Activated effector memory CD4-positive, alpha-beta T cell treated with Interleukin-2 at 50 U/mL for 16 hours (primary cell): ENCODE results near the gene LRP8.

Source experiments
- DNase-seq: peaks from one replicate; pipeline ENCODE4 v3.0.0-alpha.2; 2020

The LRP8 gene

DNA sequence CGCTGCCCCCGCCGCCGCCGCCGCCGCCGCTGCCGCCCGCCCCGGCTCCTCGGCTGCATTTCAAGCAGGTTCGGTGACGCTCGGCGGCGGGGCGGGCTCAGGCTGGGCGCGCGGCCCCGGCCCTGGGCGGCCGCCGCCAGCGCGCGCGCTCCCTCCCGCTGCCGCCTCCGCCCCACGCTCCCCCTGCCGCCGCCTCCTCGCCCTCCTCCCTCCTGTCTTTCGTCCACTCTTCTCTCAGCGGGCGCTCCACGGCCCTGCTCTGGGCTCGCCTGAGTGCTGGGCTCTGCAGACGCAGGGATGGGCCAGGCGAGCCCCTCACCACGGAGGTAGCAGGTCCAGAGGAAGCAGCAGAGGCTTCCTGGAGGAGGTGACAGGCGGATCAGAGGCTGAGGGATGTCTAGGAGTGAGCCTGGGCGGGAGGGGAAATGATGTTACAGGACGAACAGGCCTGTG is at the start of gene LRP8:
Gene LRP8, minus strand, starts transcription at position 62 of the 453 bp plus-strand sequence. CDS start 158 bp downstream, outside the sequence.
- peak; percentile 71 for DNase-seq

DNA sequence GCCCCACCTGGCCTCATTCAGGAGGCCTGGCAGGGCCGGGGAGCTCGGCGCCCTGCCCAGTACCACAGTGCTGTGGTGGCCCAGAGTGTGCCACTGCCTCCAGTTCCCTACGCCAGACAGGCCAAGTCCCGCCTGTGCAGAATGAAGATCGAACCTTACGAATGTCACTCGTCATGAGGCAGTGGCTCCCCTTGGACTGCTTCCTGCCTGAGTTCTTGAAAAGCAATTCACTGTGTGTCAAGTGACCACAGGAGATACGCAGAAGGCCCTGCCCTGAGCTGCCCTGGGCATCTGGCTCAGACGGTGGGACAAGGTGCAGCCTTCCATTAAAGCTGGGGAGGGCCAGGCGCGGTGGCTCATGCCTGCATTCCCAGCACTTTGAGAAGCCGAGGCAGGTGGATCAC is 49.6 kb upstream of the LRP8 start:
- no peak for DNase-seq

DNA sequence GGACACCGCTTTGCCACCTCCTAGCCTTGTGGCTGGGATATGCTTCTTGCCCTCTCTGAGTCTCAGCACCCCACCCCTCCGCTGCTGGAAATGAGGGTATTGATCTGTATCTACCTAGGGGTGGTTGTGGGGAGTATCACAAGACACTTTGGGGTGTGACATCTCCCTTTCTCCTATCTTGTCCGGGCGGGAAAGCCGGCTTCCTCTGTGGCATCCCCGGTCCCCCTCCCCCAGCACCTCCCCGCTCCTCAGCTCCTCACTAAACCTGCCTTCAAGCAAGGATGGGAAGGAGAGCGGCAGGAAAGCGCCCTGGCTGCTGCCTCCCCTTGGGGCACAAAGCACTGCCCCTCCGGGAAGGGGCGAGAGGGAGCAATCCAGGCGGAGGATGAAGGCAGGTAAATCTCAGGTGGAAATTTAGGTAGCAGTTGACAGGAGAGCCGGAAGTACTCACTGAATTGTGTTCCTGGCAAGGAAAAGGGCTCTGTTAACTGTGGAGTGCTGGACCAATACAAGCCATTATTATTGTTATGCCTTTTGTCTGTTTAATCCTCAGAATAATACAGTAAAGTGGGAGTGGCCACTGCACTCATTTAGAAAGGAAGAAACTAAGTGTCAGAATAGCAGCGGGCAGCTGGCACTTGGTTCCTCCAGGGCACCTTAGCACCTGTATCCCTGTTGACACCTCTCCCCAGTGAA is 49.0 kb upstream of the LRP8 start:
- no peak for DNase-seq

DNA sequence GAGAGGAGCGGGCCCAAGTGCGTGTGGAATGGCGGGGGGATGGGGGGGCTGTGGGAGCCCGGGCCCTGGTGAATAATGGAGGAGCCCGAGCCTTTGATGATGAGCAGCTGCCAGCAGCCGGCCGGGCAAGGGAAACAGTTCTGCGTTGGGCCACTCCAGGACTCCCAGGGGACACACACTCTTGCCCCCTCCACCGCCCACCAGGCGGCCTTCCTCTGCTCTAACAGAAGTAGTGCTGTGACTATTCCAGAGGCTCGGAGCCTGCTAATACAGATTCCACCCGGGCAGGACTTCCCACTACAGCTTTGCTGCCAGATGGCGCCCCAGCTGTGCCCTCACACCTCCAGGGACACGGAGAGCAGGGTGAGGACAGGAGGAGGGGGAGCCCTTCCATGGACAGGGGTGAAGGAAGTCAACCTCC is 48.2 kb upstream of the LRP8 start:
- no peak for DNase-seq

DNA sequence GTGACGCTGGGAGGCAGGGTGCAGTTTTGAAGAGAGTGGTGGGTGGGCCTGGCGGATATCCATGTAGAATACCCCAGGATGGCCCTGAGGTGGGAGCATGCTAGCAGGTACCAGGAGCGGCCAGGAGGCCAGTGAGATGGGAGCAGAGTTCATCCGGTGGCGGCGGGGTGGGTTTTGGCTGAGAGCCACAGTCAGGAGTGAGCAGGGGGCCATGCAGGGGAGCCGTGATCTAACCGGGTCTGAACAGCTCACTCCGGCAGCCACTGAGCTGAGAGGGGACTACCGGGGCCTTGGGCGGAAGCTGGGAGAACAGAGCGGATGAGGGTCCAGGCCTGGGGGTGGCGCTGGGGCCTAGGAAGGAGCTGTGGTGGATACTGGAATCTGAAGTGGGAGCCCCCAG is 47.6 kb upstream of the LRP8 start:
- no peak for DNase-seq

DNA sequence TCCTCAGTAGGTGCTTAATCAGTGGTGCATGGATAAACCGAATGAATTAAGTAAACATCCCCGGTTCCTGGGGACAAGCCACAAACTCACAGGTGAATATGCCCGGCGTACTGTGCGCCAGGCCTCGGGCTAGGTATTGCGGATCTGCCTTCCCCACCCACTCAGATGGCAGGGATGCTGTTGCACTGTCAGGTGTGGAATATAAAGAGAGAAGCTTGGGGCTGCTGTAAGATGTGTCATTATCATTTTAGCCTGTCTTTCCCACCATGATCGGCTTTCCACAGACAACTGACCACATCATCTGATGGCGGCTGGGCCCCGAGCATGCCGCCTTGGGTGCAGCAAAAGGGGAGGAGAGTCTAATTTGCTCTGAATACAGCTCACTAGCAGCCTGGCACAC is 45.4 kb upstream of the LRP8 start:
- no peak for DNase-seq

DNA sequence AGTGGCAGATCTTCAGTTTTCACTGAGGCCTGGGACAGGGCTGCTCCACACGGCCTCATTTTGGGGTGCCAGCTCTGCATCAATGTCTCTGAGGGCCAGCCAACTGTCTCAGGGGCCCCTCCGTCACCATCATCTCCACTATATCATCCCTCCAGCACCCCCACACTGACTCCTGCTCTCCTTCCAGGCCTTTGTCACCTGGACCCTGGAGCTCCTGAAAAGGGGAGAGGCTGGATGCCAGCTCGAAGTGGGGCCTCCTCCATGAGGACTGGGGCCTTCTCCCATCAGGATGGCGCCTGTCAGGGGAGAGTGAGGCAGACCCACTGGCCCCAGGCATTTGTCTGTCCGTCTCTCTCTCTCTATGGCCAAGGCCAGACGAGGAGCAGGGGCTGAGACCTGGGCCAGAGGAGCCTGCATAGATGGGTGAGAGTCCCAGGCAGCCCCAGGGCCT is 44.7 kb upstream of the LRP8 start:
- no peak for DNase-seq

DNA sequence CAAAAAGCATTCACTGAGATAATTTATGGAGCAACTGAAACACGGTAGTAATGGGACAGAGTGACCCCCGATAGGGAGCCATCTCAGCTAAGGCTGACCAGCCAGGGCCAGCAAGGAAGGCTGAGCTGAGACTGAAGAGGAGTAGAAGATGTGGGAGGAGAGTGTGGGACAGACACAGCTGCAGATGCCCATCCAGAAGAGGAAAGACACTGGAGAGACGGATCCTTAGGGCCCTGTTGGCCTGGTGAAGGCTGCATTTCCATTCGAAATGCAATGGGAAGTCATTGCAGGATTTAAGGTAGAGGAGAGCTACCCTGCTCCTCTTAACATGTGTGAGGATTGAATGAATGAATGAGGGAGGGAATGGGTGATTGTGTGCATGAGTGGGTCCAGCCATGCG is 44.0 kb upstream of the LRP8 start:
- DNase-seq = no peak

DNA sequence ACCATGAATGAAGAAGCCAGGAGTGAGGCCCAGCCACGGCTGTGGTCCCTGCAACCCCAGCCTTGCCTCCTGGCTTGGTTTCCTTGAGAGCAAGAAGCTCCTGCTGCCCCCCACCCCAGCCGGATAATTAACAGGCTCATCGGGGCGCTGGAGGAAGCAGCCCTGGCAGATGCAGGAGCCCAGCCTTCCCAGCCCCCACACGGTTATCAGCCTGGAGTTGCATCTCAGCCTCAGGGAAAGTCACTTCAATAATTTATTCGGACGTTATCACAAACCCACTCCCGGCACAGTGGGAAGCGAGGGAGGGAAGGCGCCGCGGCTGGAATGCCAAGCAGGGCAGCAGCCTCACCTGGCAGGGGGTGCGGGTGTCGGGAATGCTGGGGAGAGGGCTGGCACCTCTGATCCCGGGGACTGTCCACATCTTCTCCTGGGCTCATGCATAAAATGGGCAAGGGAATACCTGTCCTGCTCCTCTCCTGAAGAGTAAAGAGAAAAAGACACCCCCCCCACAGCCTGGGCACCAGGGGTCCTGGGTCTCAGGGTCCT is 43.3 kb upstream of the LRP8 start:
- no peak for DNase-seq

DNA sequence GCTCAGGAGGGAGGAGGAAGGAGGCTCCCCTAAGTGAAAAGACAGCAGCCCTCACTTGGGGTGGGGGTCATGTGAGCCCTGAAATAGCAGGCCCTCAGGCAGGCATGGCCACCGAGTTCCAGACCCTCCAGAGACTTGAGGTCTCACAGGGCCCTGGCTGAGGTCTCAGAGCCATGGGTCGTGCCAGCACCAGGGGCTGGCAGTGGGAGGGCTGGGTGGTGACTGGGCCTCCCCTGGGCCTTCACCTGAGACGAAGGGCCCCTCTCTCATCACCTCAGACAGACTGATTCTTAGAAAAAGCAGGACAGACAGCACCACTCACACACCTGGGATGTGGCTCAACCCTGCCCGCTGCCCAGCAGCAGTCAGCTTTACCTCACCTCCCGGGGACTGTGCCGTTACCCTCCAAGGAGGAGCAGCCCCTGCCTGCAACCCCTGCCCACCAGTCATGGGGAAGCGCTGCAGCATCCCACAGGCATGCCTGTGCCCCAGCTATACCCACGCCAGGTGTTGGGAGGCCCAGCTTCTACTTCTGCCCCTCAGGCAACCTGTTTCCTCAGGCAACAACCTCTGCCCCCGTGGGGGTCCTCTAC is 42.6 kb upstream of the LRP8 start:
- no peak for DNase-seq

DNA sequence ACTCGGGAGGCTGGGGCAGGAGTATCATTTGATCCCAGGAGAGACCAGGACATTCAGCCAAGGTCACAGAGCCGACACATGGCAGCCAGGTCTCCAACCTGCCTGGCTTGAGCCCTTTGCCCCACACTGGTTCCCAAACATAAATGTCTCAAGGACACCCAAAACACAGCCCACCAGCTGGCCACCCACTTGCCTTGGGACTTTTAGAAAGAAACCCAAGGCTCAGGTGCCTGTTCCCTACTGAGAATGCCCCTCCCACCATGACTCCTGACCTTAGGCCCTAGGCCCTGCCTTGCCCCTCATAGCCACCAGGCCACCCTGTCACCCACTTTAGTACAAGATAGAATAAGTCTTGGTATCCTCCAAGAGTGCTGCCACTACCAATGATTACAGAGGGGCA is 41.9 kb upstream of the LRP8 start:
- DNase-seq = no peak

DNA sequence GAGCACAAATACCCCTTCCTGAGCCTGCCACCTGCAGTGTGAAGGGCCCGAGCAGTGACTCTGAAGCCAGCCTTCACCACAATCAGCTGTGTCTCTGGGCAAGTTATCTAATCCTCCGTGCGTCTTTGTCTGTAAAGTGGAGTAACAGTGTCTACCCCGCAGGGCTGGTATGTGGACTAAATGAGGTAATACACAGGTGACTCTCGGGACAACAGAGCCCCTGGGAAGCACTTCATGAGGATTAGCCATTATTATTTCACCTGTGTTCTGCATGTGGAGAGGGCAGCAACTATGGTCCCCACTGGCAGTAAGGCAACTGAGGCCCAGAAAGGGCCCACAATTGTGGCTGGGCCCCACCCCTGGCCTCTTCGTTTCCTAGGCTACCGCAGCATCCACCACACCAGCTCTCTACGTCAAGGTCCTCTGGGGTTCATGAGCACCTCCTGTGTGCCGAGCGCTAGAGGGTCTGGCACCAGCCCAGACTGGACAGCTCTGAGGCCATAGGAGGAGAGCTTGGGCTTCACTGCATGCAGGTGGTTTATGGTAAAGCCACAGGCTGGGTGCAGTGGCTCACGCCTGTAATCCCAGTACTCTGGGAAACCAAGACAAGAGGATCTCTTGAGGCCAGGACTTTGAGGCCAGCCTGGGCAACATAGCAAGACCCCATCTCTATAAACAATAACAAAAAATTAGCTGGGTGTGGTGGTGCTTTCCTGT is 41.3 kb upstream of the LRP8 start:
- DNase-seq = no peak

DNA sequence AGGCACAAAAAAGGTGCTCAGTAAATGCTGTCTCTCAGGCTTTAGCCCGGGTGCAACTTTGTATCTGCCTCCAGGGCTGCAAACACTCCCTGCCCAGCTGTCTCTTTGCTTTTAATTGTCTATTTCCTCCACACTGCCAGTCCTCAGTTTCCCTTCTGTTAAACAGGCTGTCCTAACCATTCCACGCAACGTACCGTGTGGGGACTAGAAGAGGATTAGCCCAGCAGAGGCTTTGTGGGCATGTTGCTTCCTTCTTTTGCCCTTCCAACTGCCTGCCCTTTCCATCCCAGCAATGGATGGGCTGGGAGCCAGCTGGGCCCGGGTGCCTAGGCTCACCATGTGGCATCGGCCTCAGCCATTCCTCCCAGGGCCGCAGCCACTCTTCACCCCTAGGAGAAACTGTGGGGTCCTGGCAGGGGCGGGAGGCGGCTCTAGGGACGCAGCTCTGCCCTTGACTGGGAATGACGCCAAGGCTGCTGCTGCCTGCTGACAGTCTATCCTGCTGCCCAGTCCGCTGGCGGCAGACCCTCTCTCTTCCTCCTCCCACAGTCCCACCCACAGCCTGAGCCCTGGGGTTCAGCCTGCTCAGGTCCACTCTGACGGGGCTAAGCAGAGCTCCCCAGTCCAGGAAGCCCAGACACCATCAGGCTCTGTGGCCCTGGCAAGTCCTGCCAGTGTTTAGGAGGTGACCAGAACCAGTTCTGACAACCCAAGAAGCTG is 40.6 kb upstream of the LRP8 start:
- DNase-seq = no peak

DNA sequence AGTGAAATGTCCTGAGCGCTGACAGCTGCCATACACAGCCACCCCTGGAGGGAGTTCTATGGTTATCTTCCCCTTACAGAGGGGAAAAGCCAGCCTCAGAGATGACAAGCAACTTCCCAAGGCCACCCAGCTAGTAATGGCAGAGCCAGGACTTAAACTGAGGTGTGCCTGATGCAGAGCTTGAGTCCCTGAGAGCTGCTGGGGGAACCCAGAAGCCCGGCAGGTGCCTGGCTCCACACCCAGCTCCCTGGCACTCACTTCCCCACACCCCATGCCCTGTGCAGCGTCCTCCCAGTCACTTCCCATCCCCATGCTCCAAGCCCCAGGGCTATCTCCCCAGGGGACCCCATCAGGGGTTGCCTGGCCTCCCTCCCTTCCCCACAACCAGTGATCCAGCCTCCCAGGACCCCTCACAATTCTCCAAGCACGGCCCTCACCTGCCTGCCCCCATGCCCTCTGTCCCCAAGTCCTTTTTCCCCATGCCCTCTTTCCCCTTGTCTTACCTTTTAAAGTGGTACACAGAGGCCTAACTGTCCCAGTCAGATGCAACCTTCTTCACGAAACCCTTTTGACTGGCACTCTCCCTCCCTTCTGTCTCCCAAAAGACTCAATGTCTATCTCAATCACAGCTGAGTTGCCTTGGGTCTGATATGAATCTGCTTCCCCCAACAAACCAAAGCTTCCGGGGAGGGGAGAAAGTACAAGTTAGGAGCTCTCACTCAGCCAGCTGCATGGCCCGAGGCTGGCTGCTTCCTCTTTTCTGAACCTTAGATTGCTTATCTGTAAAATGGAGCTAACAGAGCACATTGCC is 39.8 kb upstream of the LRP8 start:
- DNase-seq = peak; percentile 39

DNA sequence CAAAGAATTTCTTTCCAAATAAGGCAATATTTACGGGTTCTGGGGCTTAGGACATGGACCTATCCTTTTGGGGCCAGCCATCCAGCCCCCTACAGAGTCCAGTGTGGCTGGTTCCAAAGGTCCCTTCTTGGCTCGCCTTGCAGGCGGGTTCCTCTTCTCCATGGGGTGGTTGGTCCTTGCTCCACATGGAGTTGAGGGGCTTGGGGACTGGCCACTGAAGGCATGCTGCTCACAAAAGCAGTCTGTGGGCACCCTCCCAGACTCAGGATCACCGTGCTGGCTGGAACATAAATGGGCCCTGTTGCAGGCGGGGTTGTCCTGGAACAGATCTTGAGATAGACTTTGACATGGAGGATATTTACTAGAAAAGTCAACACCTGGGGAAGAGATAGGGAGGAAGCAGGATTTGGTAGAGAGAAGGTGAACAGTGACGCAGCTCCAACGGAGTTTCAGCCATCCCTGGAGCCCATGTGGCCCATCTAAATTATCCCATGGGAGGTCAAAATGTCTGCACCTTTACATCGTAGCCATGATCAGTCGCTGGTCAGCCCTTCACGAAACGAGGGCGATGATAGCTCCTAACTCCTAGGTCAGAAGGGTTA is 39.1 kb upstream of the LRP8 start:
- no peak for DNase-seq

DNA sequence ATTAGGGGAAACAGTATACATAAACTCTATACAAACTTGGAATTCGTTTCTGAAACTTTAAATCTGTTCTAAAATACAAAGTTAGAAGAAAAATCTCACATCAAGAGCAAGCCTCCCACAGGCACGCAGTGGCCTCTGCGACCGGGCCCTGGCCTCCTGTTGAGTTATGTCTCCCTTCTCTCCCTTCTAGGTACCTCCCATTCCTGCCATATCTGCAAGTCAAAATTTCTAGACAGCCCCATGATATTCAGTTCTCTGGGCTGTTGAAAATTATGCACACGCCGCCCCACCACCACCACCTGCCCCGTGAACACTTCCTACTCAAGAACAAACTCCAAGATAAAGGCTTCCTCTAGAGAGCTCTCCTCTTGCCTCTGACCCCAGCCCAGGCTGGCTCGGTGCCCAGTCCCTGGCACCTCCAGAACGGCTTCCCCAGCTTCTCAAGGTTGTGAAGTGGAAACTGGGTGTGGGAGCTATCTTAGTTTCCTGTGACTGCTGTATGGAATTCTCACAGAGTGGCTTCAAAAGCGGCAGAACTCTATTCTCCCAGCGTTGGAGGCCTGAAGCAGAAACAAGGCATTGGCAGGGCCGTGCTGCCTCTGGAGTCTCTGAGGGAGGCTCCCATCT is 37.7 kb upstream of the LRP8 start:
- DNase-seq = no peak

DNA sequence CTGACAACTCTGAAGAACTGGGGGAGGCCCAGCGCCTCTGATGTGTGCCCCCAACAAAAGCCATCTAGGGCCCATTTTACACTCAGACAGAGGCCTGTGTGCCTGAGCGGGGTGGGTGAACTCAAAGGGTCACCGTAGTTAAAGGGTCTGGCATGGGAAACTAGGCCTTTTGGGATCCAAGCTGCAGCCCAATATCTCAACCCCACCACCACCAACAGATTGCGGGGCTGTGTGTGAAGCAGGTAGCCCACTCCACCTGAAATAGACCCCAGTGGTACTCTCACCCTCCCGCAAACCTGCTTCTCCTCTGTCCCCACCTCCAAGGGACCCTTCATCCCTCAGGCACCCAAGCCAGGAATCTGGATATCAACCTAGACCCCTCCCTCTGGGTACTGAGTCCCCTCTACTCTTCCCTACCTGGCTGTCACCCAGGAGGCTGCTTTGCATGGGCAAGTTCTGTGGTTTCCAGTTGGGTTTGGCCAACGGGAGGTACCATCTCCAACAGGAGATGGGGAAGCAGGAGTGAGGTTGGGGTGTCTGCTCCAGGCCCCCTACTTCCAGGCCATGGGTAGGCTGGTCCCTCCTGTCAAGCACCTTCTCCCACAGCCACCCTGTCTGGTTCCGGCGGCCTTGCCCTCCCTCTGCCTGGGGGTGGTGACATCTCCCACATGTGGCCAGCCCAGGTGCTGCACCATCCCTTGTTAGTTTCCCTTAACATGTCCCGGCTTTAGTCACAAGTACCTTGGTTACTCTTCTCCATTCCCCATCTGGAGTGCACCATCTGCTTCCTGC is 35.2 kb upstream of the LRP8 start:
- DNase-seq = no peak

DNA sequence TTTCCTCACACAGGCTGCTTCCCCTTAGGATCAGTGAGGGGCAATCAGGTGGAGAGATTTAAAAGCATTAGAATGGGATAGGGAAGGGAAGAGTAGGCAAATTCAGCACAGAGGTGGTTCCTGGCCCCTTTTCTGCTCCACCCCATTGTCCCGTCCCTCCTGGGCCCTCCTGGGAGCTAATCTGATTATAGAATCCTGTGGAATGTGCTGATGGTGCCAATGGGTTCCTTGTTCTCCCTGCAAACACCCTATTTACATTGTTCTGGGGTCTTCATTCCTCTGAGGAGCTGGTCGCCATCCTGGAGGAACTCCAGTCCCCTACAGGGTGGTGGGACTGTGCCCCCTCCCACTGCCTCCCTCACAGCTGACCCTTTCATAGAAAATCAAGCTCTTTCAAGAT is 34.4 kb upstream of the LRP8 start:
- no peak for DNase-seq

DNA sequence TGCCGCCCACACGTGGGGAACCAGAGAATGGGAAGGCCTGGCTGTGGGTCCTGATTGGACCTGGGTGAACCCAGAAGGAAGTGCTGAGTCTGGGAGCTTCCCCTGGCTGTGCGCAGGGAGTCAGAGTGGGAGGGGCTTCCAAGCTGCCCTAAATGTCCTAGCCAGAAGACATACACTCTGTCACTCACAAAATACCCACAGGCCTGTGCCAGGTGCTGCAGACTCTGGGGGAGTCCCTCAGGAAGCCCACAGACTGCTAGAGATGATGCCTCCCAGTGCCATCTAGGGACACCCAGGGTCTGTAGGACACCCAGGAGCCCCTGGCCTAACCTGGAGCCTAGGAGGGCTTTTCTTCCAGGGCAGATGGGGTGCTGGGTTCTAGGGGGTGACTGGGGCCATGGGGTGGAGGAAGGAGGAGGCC is 33.7 kb upstream of the LRP8 start:
- no peak for DNase-seq

DNA sequence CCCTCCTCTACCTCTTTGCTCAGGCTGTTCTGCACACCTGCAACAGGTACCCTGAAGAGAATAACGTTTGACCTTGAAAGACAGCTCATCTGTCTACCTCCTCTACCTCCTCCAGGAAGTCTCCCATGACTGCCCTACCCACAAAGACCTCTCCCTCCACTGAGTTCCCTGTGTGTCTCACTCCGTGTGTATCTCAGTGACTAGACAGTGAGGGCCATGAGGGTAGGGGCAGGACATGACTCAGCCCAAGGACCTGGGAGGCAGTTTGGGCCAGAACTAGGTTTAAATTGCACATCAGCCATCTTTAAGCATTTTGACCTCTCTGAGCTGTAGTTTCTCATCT is 32.0 kb upstream of the LRP8 start:
- DNase-seq = no peak
